CD14-positive monocyte (primary cell): Measurements from ENCODE around the gene GALNTL6. TPM values are rescaled to one million over a fixed set of nuclear protein-coding genes. Genes with fewer than 3 reads are reported as not detected.
A peak's percentile ranks its signal among the peaks of the same experiment; 100 is the strongest.

Experiments
- DNase-seq, 3 donors: peaks; one replicate each; pipeline ENCODE4 v3.0.0-alpha.2; 2011 to 2022
- H2AFZ ChIP-seq: 2 replicates; pipeline ENCODE4 v1.6.0; 2012; ENCODE audit warnings: mild to moderate bottlenecking, low read depth, low read length, inconsistent platforms; ENCODE audit not compliant: insufficient read depth, poor library complexity, severe bottlenecking
- H3K27ac ChIP-seq, 2 donors: 1 replicate in 1 of 2; 2 replicates in 1 of 2; pipeline ENCODE4 v1.5.1; 2012 to 2013; ENCODE audit warnings: low read length in 2 of 2, control low read depth in 1 of 2, inconsistent platforms in 1 of 2, low read depth in 1 of 2, mild to moderate bottlenecking in 1 of 2
- H3K27me3 ChIP-seq, 2 donors: one replicate each; pipeline versions ENCODE4 v1.6.0 to v1.6.1; 2011 to 2013; ENCODE audit warnings: low read length in 2 of 2; ENCODE audit not compliant: control insufficient read depth in 2 of 2, insufficient read depth in 2 of 2
- H3K36me3 ChIP-seq, 2 donors: replicated peaks in 1 of 2; 1 replicate in 1 of 2; 2 replicates in 1 of 2; pipeline versions ENCODE4 v1.5.1 to v1.6.1; 2012 to 2013; ENCODE audit warnings: low read length in 2 of 2, control low read depth in 1 of 2, inconsistent platforms in 1 of 2, mild to moderate bottlenecking in 1 of 2; ENCODE audit not compliant: insufficient read depth in 2 of 2, control insufficient read depth in 1 of 2
- H3K4me1 ChIP-seq, 2 donors: 1 replicate in 1 of 2; 2 replicates in 1 of 2; pipeline versions ENCODE4 v1.5.1 to v1.6.1; 2012 to 2013; ENCODE audit warnings: low read length in 2 of 2, control low read depth in 1 of 2, inconsistent platforms in 1 of 2, mild to moderate bottlenecking in 1 of 2, moderate library complexity in 1 of 2; ENCODE audit not compliant: insufficient read depth in 2 of 2, control insufficient read depth in 1 of 2
- H3K4me2 ChIP-seq: replicated peaks from 2 replicates; pipeline ENCODE3; 2012; ENCODE audit warnings: low read length, moderate library complexity, mild to moderate bottlenecking; ENCODE audit not compliant: poor library complexity, severe bottlenecking; ENCODE audit errors: extremely low read depth
- H3K4me3 ChIP-seq, 3 experiments: fragments of 200-600 bp in 1 of 3; sonication (generic) in 1 of 3; replicated peaks in 1 of 3; 1 replicate in 2 of 3; 2 replicates in 1 of 3; pipeline ENCODE4 v1.5.1; 2011 to 2013; ENCODE audit warnings: low read length in 3 of 3, mild to moderate bottlenecking in 3 of 3, control low read depth in 2 of 3, low read depth in 2 of 3, inconsistent platforms in 1 of 3, moderate library complexity in 1 of 3
- H3K79me2 ChIP-seq: 2 replicates; pipeline ENCODE4 v1.6.0; 2012; ENCODE audit warnings: mild to moderate bottlenecking, control low read depth, inconsistent platforms, low read length, moderate library complexity; ENCODE audit not compliant: insufficient read depth
- H3K9ac ChIP-seq: 2 replicates; pipeline ENCODE4 v1.6.0; 2017; ENCODE audit warnings: low read length, mild to moderate bottlenecking; ENCODE audit not compliant: insufficient read depth, poor library complexity, severe bottlenecking
- H3K9me3 ChIP-seq, 2 donors: replicated peaks in 1 of 2; 1 replicate in 1 of 2; 2 replicates in 1 of 2; pipeline versions ENCODE4 v1.5.1 to v1.6.1; 2012 to 2013; ENCODE audit warnings: low read length in 2 of 2, control low read depth in 1 of 2; ENCODE audit not compliant: control insufficient read depth in 1 of 2, insufficient read depth in 1 of 2
- H4K20me1 ChIP-seq: 2 replicates; pipeline ENCODE4 v1.6.0; 2012; ENCODE audit warnings: mild to moderate bottlenecking, low read length, control low read depth, moderate library complexity; ENCODE audit not compliant: insufficient read depth
- H3K27ac Mint-ChIP-seq, 7 donors: one replicate each; pipeline ENCODE4 v1.8.0; 2020; ENCODE audit warnings: mild to moderate bottlenecking in 7 of 7, mixed read lengths in 7 of 7, moderate library complexity in 6 of 7, inconsistent platforms in 2 of 7
- H3K27me3 Mint-ChIP-seq, 3 donors: one replicate each; pipeline ENCODE4 v1.8.0; 2021 to 2022; ENCODE audit warnings: low read depth in 3 of 3, mild to moderate bottlenecking in 3 of 3, mixed read lengths in 3 of 3, moderate library complexity in 3 of 3, inconsistent platforms in 1 of 3
- H3K36me3 Mint-ChIP-seq, 2 donors: one replicate each; pipeline ENCODE4 v1.8.0; 2020; ENCODE audit warnings: mixed read lengths in 2 of 2, inconsistent platforms in 1 of 2, mild to moderate bottlenecking in 1 of 2
- H3K4me1 Mint-ChIP-seq: one replicate; pipeline ENCODE4 v1.8.0; 2020; ENCODE audit warnings: mild to moderate bottlenecking, mixed read lengths
- H3K4me3 Mint-ChIP-seq, 2 donors: one replicate each; pipeline ENCODE4 v1.8.0; 2020; ENCODE audit warnings: mild to moderate bottlenecking in 2 of 2, mixed read lengths in 2 of 2, moderate library complexity in 1 of 2
- H3K9me3 Mint-ChIP-seq, 7 donors: one replicate each; pipeline ENCODE4 v1.8.0; 2020 to 2022; ENCODE audit warnings: mixed read lengths in 7 of 7, mild to moderate bottlenecking in 6 of 7, moderate library complexity in 6 of 7, inconsistent platforms in 2 of 7
- CTCF ChIP-seq: fragments of 200-600 bp; IDR thresholded peaks from one replicate; pipeline ENCODE4 v1.8.0; 2022; ENCODE audit warnings: antibody characterized with exemption, mild to moderate bottlenecking
- WGBS: methylation state at CpG from one replicate; pipeline ENCODE4 v1.1.5; 2013; ENCODE audit warnings: missing lambda C conversion rate; ENCODE audit not compliant: insufficient coverage; 5-methylcytosine and 5-hydroxymethylcytosine counted together
- intact Hi-C, 2 donors: fragments of 100-400 bp; cut with micrococcal nuclease; formaldehyde crosslinking; loops; one replicate each; pipeline versions ENCODE4 v1.15.0 to v1.15.1; 2023
- polyA plus RNA-seq, 3 donors: library from polyadenylated mRNA; depleted of rRNA in 1 of 3; unstranded in 2 of 3; stranded (reverse) in 1 of 3; fragments of 300-500 nt in 2 of 3; fragments of >200 nt in 1 of 3; fragmentation: Illumina TruSeq in 2 of 3; gene quantifications; 1 replicate in 2 of 3; 2 replicates in 1 of 3; pipeline ENCODE4 v1.2.3, GENCODE V29; 2012 to 2021

GALNTL6 gene
- polyA plus RNA-seq, 3 donors: 0.05 TPM; not detected in 2

GRCh38 chr4:172813359-172813923, 1000.2 kb downstream of the GALNTL6 start:
- Histone ChIP-seq H4K20me1 (no peaks in the 10 kb centered on the region), H3K36me3 (no peaks in the 10 kb centered on the region), H3K4me2 (peak overlapping the region; percentile 20), H3K9ac (no peak overlapping the region), H3K9me3 (no peaks in the 10 kb centered on the region), H3K79me2 (no peaks in the 10 kb centered on the region), H3K27ac (no peak overlapping the region), H2AFZ (no peak overlapping the region), H3K4me1 (peaks cover 7 to 23% of the 10 kb centered on the region in 2 donors), H3K27me3 (peaks cover 13 to 21% of the 10 kb centered on the region in 2 donors), H3K4me3 (peak overlapping the region in 1 of 3 experiments; percentile 15)
- Mint-ChIP-seq H3K9me3 (no peaks in the 10 kb centered on the region), H3K36me3 (no peaks in the 10 kb centered on the region), H3K27ac (peak overlapping the region in 1 of 7 donors; percentile 20), H3K27me3 (peaks cover 10 to 34% (median 21%) of the 10 kb centered on the region in 3 donors), H3K4me1 (peaks cover 22% of the 10 kb centered on the region), H3K4me3 (peak overlapping the region in 1 of 2 donors; percentile 56)
- intact Hi-C loops: no loop called here
- no peak for DNase-seq
- 27% methylated on average over 3 of the region's 11 CpGs for WGBS
- no peak for TF ChIP-seq CTCF

GRCh38 chr4:172815499-172816164, 1002.4 kb downstream of the GALNTL6 start:
- peaks cover 0 to 9% of the 10 kb centered on the region in 2 donors for H3K4me1 ChIP-seq
- no peaks in the 10 kb centered on the region for H3K36me3 ChIP-seq
- intact Hi-C loops: no loop called here
- H3K9me3 ChIP-seq: no peaks in the 10 kb centered on the region
- peaks cover 0 to 2% (median 0%) of the 10 kb centered on the region in 7 donors for H3K9me3 Mint-ChIP-seq
- peaks cover 18 to 23% of the 10 kb centered on the region in 2 donors for H3K27me3 ChIP-seq
- WGBS: 95% methylated on average over 4 of the region's 8 CpGs
- H3K4me1 Mint-ChIP-seq: peaks cover 12% of the 10 kb centered on the region
- no peak overlapping the region for H2AFZ ChIP-seq
- no peak overlapping the region for H3K4me3 ChIP-seq
- H4K20me1 ChIP-seq: no peaks in the 10 kb centered on the region
- no peak for DNase-seq
- H3K4me2 ChIP-seq: no peak overlapping the region
- no peak overlapping the region for H3K27ac ChIP-seq
- no peaks in the 10 kb centered on the region for H3K36me3 Mint-ChIP-seq
- no peak overlapping the region for H3K4me3 Mint-ChIP-seq
- H3K27me3 Mint-ChIP-seq: peaks cover 9 to 34% (median 13%) of the 10 kb centered on the region in 3 donors
- no peak overlapping the region for H3K9ac ChIP-seq
- no peak overlapping the region for H3K27ac Mint-ChIP-seq
- no peak for TF ChIP-seq CTCF
- no peaks in the 10 kb centered on the region for H3K79me2 ChIP-seq
